HCT116 (cell line): ENCODE data around the gene TMEM204. TPM values are rescaled to one million over a fixed set of nuclear protein-coding genes. Genes with fewer than 3 reads are reported as not detected.

Source experiments
- ATAC-seq: fragments of 200-7000 bp; cut with Tn5 transposase; 2 replicates; pipeline ENCODE4 v1.9.1; 2020; ENCODE audit warnings: mild to moderate bottlenecking, moderate library complexity
- BruUV-seq: library from RNA; stranded (reverse); fragments of 400-500 nt; replicated peaks from 2 replicates; lab custom pipeline; 2021; lab: Mats Ljungman, UMichigan
- CTCF ChIA-PET: fragments of 300-600 bp; sonication (Branson Sonifier 250); formaldehyde crosslinking; loops from one replicate; lab custom pipeline; 2021; ENCODE audit warnings: antibody characterized with exemption; lab: Charles Lee
- POLR2A ChIA-PET: fragments of 300-600, 350-600 bp; sonication (Branson Sonifier 250); formaldehyde crosslinking; loops from one replicate; lab custom pipeline; 2021; ENCODE audit warnings: antibody characterized with exemption; lab: Charles Lee
- RAD21 ChIA-PET, 2 experiments: fragments of 300-600 bp; sonication (Branson Sonifier 250); formaldehyde crosslinking; loops; one replicate each; lab custom pipeline; 2023; ENCODE audit warnings: low total read pairs in 2 of 2; ENCODE audit not compliant: uncharacterized antibody in 2 of 2, unreplicated experiment in 2 of 2, low non-redundant PET in 1 of 2; lab: Charles Lee
- DNase-seq: peaks from one replicate; pipeline ENCODE4 v3.0.0-alpha.2; 2010; ENCODE audit warnings: low read depth, low spot score
- H2AFZ ChIP-seq: fragments of 200-600 bp; shearing (Covaris generic), sonication (generic); 2 replicates; pipeline ENCODE4 v1.6.1; 2017; ENCODE audit warnings: low read depth, mixed run types, mixed read lengths, antibody characterized with exemption, low read length; ENCODE audit not compliant: poor library complexity, severe bottlenecking
- H3K27ac ChIP-seq: 2 replicates; pipeline ENCODE4 v1.5.1; 2012; ENCODE audit warnings: low read depth, low read length
- H3K27me3 ChIP-seq: fragments of 200-600 bp; sonication (generic); 2 replicates; pipeline ENCODE4 v1.6.1; 2016; ENCODE audit warnings: mixed run types, low read length, mixed read lengths; ENCODE audit not compliant: insufficient read depth
- H3K36me3 ChIP-seq, 2 experiments: fragments of 200-500 bp in 1 of 2; fragments of 200-600 bp in 1 of 2; sonication (Bioruptor generic) in 1 of 2; sonication (generic) in 1 of 2; 2 replicates each; pipeline versions ENCODE4 v1.5.1 to v1.6.1; 2014 to 2016; ENCODE audit warnings: low read length in 2 of 2, inconsistent platforms in 1 of 2, mixed read lengths in 1 of 2, mixed run types in 1 of 2; ENCODE audit not compliant: insufficient read depth in 2 of 2, control insufficient read depth in 1 of 2
- H3K4me1 ChIP-seq, 2 experiments: fragments of 200-600 bp in 1 of 2; sonication (generic) in 1 of 2; 2 replicates each; pipeline versions ENCODE4 v1.5.1 to v1.6.1; 2012 to 2017; ENCODE audit warnings: low read length in 2 of 2, inconsistent platforms in 1 of 2, mild to moderate bottlenecking in 1 of 2, mixed read lengths in 1 of 2, mixed run types in 1 of 2, moderate library complexity in 1 of 2; ENCODE audit not compliant: insufficient read depth in 2 of 2, control insufficient read depth in 1 of 2
- H3K4me2 ChIP-seq: fragments of 200-600 bp; sonication (generic); 2 replicates; pipeline ENCODE4 v1.6.1; 2017; ENCODE audit warnings: mixed run types, low read length, mixed read lengths
- H3K4me3 ChIP-seq, 2 experiments: fragments of 200-600 bp in 1 of 2; sonication (generic) in 1 of 2; replicated peaks in 1 of 2; 2 replicates each; pipeline ENCODE4 v1.5.1; 2011 to 2016; ENCODE audit warnings: low read length in 2 of 2, control low read depth in 1 of 2, low read depth in 1 of 2, mild to moderate bottlenecking in 1 of 2, mixed read lengths in 1 of 2, mixed run types in 1 of 2
- H3K79me2 ChIP-seq: fragments of 200-600 bp; sonication (generic); 2 replicates; pipeline ENCODE4 v1.6.1; 2017; ENCODE audit warnings: mild to moderate bottlenecking, mixed run types, low read length, moderate library complexity, mixed read lengths; ENCODE audit not compliant: insufficient read depth
- H3K9ac ChIP-seq: fragments of 200-600 bp; sonication (generic); 2 replicates; pipeline ENCODE4 v1.6.1; 2016; ENCODE audit warnings: low read length, mixed read lengths
- H3K9me2 ChIP-seq: fragments of 200-600 bp; sonication (generic), shearing (Covaris generic); 2 replicates; pipeline ENCODE4 v1.6.1; 2017; ENCODE audit warnings: mixed run types, mild to moderate bottlenecking, moderate library complexity; ENCODE audit not compliant: insufficient read depth
- H3K9me3 ChIP-seq, 2 experiments: fragments of 200-500 bp in 1 of 2; fragments of 200-600 bp in 1 of 2; sonication (Bioruptor generic) in 1 of 2; sonication (generic) in 1 of 2; 2 replicates each; pipeline ENCODE4 v1.6.1; 2014 to 2017; ENCODE audit warnings: low read length in 2 of 2, mixed read lengths in 2 of 2, inconsistent platforms in 1 of 2, low read depth in 1 of 2, mild to moderate bottlenecking in 1 of 2, mixed run types in 1 of 2, moderate library complexity in 1 of 2; ENCODE audit not compliant: control insufficient read depth in 1 of 2, insufficient read depth in 1 of 2
- H4K20me1 ChIP-seq: fragments of 200-600 bp; sonication (generic), shearing (Covaris generic); 2 replicates; pipeline ENCODE4 v1.6.1; 2017; ENCODE audit warnings: mixed run types, mild to moderate bottlenecking, moderate library complexity; ENCODE audit not compliant: insufficient read depth
- EZH2phosphoT487 ChIP-seq: fragments of 200-600 bp; IDR thresholded peaks from 2 replicates; pipeline ENCODE4 v1.6.1; 2018; ENCODE audit warnings: antibody characterized with exemption, borderline replicate concordance
- JUND ChIP-seq: IDR thresholded peaks from 2 replicates; pipeline ENCODE4 v1.6.1; 2012
- POLR2A ChIP-seq: IDR thresholded peaks from 2 replicates; pipeline ENCODE4 v1.7.0; 2011; ENCODE audit warnings: borderline replicate concordance; ENCODE audit not compliant: insufficient read depth, insufficient read length; ENCODE audit errors: extremely low read depth
- RAD21 ChIP-seq: IDR thresholded peaks from 2 replicates; pipeline ENCODE4 v1.6.1; 2012; ENCODE audit warnings: low read depth, mild to moderate bottlenecking
- SIN3A ChIP-seq: IDR thresholded peaks from 2 replicates; pipeline ENCODE4 v1.6.1; 2012; ENCODE audit warnings: low read depth
- SRF ChIP-seq: IDR thresholded peaks from 2 replicates; pipeline ENCODE4 v1.6.1; 2012; ENCODE audit warnings: low read depth
- YY1 ChIP-seq: IDR thresholded peaks from 2 replicates; pipeline ENCODE4 v1.6.1; 2011; ENCODE audit warnings: low read length, low read depth, moderate library complexity, mild to moderate bottlenecking; ENCODE audit not compliant: insufficient replicate concordance; ENCODE audit errors: extremely low read depth
- intact Hi-C: fragments of 100-400 bp; cut with micrococcal nuclease; formaldehyde crosslinking; loops from 2 replicates; pipeline ENCODE4 v1.10.0; 2022
- total RNA-seq: library from RNA; stranded (reverse); gene quantifications from one replicate; pipeline ENCODE4 v1.2.1, GENCODE V29; 2021; ENCODE audit not compliant: unreplicated experiment
- TF ChIP-seq, protein P1 (sequence below): IDR thresholded peaks from 2 replicates; pipeline ENCODE4 v1.6.1; 2012; ENCODE audit warnings: low read depth
- TF ChIP-seq, protein P2 (sequence below), 3 experiments: fragments of 200-600 bp in 1 of 3; sonication (generic) in 1 of 3; IDR thresholded peaks in 2 of 3; conservative IDR thresholded peaks in 1 of 3; 2 replicates each; pipeline ENCODE4 v1.5.1; 2012 to 2017; ENCODE audit warnings: low read depth in 2 of 3, low read length in 2 of 3, antibody characterized with exemption in 1 of 3, borderline replicate concordance in 1 of 3, control low read depth in 1 of 3, mild to moderate bottlenecking in 1 of 3, mixed read lengths in 1 of 3, mixed run types in 1 of 3, moderate library complexity in 1 of 3; ENCODE audit not compliant: insufficient read depth in 1 of 3

TMEM204 gene
- total RNA-seq, 1 experiment from 2014 or later: 0.22 TPM

DNA sequence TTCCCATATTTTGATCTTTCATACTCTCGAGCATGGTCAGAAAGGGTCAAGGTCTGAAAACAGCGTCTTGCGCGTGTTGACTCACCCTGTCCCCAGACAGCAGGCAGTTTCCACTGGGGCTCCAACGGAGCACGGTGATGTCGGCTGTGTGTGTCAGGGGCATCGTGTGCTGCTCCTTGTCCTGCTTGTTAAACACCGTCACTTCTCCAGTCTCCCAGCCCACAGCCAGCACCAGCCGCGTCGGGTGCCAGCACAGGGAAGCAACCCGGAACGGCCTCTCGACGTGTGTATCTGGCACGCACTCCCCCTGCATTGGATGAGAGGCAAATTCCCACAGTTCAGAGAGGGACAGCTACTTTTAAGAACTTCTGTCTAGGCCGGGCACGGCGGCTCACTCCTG, 68.8 kb downstream of the TMEM204 start:
- POLR2A ChIA-PET: no interaction called here
- Histone ChIP-seq H4K20me1 (no peaks in the 10 kb centered on the region), H3K9ac (no peak overlapping the region), H3K27me3 (no peaks in the 10 kb centered on the region), H3K36me3 (peaks cover 3 to 7% of the 10 kb centered on the region in 2 experiments; a peak in 1 of 4 replicates), H3K4me2 (no peak overlapping the region), H3K9me3 (no peaks in the 10 kb centered on the region), H2AFZ (no peak overlapping the region), H3K4me3 (no peak overlapping the region), H3K4me1 (no peaks in the 10 kb centered on the region), H3K79me2 (no peaks in the 10 kb centered on the region), H3K27ac (no peak overlapping the region), H3K9me2 (no peaks in the 10 kb centered on the region)
- no peak for TF ChIP-seq JUND
- TF ChIP-seq, protein P1, sequence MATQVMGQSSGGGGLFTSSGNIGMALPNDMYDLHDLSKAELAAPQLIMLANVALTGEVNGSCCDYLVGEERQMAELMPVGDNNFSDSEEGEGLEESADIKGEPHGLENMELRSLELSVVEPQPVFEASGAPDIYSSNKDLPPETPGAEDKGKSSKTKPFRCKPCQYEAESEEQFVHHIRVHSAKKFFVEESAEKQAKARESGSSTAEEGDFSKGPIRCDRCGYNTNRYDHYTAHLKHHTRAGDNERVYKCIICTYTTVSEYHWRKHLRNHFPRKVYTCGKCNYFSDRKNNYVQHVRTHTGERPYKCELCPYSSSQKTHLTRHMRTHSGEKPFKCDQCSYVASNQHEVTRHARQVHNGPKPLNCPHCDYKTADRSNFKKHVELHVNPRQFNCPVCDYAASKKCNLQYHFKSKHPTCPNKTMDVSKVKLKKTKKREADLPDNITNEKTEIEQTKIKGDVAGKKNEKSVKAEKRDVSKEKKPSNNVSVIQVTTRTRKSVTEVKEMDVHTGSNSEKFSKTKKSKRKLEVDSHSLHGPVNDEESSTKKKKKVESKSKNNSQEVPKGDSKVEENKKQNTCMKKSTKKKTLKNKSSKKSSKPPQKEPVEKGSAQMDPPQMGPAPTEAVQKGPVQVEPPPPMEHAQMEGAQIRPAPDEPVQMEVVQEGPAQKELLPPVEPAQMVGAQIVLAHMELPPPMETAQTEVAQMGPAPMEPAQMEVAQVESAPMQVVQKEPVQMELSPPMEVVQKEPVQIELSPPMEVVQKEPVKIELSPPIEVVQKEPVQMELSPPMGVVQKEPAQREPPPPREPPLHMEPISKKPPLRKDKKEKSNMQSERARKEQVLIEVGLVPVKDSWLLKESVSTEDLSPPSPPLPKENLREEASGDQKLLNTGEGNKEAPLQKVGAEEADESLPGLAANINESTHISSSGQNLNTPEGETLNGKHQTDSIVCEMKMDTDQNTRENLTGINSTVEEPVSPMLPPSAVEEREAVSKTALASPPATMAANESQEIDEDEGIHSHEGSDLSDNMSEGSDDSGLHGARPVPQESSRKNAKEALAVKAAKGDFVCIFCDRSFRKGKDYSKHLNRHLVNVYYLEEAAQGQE: no peak
- no peak for TF ChIP-seq SRF
- no peak for TF ChIP-seq POLR2A
- no peak for TF ChIP-seq SIN3A
- no peak for TF ChIP-seq EZH2phosphoT487
- TF ChIP-seq, protein P2, sequence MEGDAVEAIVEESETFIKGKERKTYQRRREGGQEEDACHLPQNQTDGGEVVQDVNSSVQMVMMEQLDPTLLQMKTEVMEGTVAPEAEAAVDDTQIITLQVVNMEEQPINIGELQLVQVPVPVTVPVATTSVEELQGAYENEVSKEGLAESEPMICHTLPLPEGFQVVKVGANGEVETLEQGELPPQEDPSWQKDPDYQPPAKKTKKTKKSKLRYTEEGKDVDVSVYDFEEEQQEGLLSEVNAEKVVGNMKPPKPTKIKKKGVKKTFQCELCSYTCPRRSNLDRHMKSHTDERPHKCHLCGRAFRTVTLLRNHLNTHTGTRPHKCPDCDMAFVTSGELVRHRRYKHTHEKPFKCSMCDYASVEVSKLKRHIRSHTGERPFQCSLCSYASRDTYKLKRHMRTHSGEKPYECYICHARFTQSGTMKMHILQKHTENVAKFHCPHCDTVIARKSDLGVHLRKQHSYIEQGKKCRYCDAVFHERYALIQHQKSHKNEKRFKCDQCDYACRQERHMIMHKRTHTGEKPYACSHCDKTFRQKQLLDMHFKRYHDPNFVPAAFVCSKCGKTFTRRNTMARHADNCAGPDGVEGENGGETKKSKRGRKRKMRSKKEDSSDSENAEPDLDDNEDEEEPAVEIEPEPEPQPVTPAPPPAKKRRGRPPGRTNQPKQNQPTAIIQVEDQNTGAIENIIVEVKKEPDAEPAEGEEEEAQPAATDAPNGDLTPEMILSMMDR (IDR thresholded peaks at IDR 0.05 in 2 of 3, conservative IDR thresholded peaks at IDR 0.05 in 1 of 3; ENCODE audit: borderline replicate concordance in 1 of 3, insufficient read depth in 1 of 3, low read depth in 2 of 3, low read length in 2 of 3): no peak
- no peak for TF ChIP-seq RAD21
- no peak for TF ChIP-seq YY1
- RAD21 ChIA-PET: no interaction called here
- intact Hi-C loops: no loop called here
- no TSS peak for BruUV-seq
- CTCF ChIA-PET: no interaction called here
- DNase-seq (no peak), ATAC-seq (no peak)

Other genes starting within 250 kb of the TMEM204 start
- gene UBE2I, start 224.0 kb upstream of the TMEM204 start, total RNA-seq: 212 TPM
- 44.7 TPM for gene BAIAP3, start 200.0 kb upstream of the TMEM204 start, total RNA-seq
- gene TSR3, start 181.8 kb upstream of the TMEM204 start, total RNA-seq: 52.7 TPM
- 35.2 TPM for gene GNPTG, start 181.7 kb upstream of the TMEM204 start, total RNA-seq
- 24.9 TPM for gene UNKL, start 119.0 kb upstream of the TMEM204 start, total RNA-seq
- 22.6 TPM for gene UQCC4, start 112.9 kb upstream of the TMEM204 start, total RNA-seq
- not detected for gene PERCC1, start 102.6 kb upstream of the TMEM204 start, total RNA-seq
- 1.7 TPM for gene CCDC154, start 89.1 kb upstream of the TMEM204 start, total RNA-seq
- 64.0 TPM for gene CLCN7, start 58.6 kb upstream of the TMEM204 start, total RNA-seq
- gene PTX4, start 44.7 kb upstream of the TMEM204 start, total RNA-seq: not detected
- gene TELO2, start 40.3 kb upstream of the TMEM204 start, total RNA-seq: 74.3 TPM
- 27.5 TPM for gene IFT140, start 78.4 kb downstream of the TMEM204 start, total RNA-seq
- gene CRAMP1, start 78.7 kb downstream of the TMEM204 start, total RNA-seq: 22.9 TPM
- 113 TPM for gene JPT2, start 144.6 kb downstream of the TMEM204 start, total RNA-seq
- gene MAPK8IP3, start 172.5 kb downstream of the TMEM204 start, total RNA-seq: 75.3 TPM
- gene NME3, start 237.9 kb downstream of the TMEM204 start, total RNA-seq: 103 TPM
- 36.3 TPM for gene EME2, start 239.1 kb downstream of the TMEM204 start, total RNA-seq
- 200 TPM for gene MRPS34, start 239.5 kb downstream of the TMEM204 start, total RNA-seq
- gene SPSB3, start 248.9 kb downstream of the TMEM204 start, total RNA-seq: 31.6 TPM
- gene NUBP2, start 249.3 kb downstream of the TMEM204 start, total RNA-seq: 103 TPM